Fibroblast of lung (primary cell): ENCODE results near the gene TAF5L.

Experiments used
- EZH2 ChIP-seq: IDR thresholded peaks from 2 replicates; pipeline ENCODE4 v1.5.1; 2012; ENCODE audit warnings: low read length, control low read depth, mild to moderate bottlenecking; ENCODE audit errors: missing control alignments
- TF ChIP-seq, protein P1 (sequence below), 2 donors: IDR thresholded peaks in 1 of 2; conservative IDR thresholded peaks in 1 of 2; 1 replicate in 1 of 2; 2 replicates in 1 of 2; pipeline ENCODE4 v1.5.1; 2011 to 2012; ENCODE audit warnings: low read length in 2 of 2, control low read depth in 1 of 2, inconsistent platforms in 1 of 2, low read depth in 1 of 2, mild to moderate bottlenecking in 1 of 2

DNA sequence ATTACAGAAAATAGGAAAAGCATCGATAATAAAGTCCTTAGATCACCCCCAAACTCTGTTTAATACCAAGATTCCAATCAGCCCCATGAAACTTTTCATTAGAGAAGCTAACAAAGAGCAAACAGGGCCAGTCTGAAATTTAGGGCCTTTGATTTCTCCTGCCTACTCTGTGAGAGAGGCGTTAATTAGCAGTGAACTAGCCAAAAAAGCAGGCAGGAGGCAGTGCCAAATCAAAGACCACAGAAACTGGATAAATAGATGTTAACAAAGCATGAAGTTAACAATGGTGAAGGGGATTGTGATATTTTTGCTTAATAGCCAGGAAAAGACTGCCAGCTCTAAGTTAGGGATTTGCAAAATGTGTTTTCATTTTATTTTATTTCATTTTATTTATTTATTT, 11.2 kb downstream of the TAF5L start:
- TF ChIP-seq EZH2: no peak
- TF ChIP-seq, protein P1, sequence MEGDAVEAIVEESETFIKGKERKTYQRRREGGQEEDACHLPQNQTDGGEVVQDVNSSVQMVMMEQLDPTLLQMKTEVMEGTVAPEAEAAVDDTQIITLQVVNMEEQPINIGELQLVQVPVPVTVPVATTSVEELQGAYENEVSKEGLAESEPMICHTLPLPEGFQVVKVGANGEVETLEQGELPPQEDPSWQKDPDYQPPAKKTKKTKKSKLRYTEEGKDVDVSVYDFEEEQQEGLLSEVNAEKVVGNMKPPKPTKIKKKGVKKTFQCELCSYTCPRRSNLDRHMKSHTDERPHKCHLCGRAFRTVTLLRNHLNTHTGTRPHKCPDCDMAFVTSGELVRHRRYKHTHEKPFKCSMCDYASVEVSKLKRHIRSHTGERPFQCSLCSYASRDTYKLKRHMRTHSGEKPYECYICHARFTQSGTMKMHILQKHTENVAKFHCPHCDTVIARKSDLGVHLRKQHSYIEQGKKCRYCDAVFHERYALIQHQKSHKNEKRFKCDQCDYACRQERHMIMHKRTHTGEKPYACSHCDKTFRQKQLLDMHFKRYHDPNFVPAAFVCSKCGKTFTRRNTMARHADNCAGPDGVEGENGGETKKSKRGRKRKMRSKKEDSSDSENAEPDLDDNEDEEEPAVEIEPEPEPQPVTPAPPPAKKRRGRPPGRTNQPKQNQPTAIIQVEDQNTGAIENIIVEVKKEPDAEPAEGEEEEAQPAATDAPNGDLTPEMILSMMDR (conservative IDR thresholded peaks at IDR 0.05 in 1 of 2, IDR thresholded peaks at IDR 0.05 in 1 of 2; ENCODE audit: low read depth in 1 of 2, low read length in 2 of 2): no peak
